ENCODE results near the gene ORM2. TPM values are rescaled to one million over a fixed set of nuclear protein-coding genes. Genes with fewer than 3 reads are reported as not detected.
A peak's percentile ranks its signal among the peaks of the same experiment; 100 is the strongest.

Gene ORM2
- total and polyA plus RNA-seq, 9 of the 15 experiments (the other 6 are each of a cell fraction or from before 2014, with no cell fraction given) = 0.98 TPM; not detected in 8

- TF ChIP-seq PRPF4 (IDR thresholded peaks at IDR 0.05; ENCODE audit: insufficient read depth, low read depth, low read length, poor library complexity, severe bottlenecking) (no peak), ARID4B (CRISPR knock-in tag; IDR thresholded peaks at IDR 0.05) (0 out of 2 replicates have a peak, but pooled peaks have one; percentile 39), RBM22 (IDR thresholded peaks at IDR 0.05; ENCODE audit: low read depth, low read length, poor library complexity, severe bottlenecking) (peak; percentile 74), ZNF511 (CRISPR knock-in tag; IDR thresholded peaks at IDR 0.05) (no peak), U2AF1 (optimal IDR thresholded peaks at IDR 0.05; ENCODE audit: low read depth, low read length) (no peak), ARID1B (IDR thresholded peaks at IDR 0.05) (peak; percentile 36; the same call in 1 of the 2 replicates), RUNX1 (IDR thresholded peaks at IDR 0.05; ENCODE audit: low read depth) (no peak), PKNOX1 (IDR thresholded peaks at IDR 0.05) (peak; percentile 94), NKRF (IDR thresholded peaks at IDR 0.05; ENCODE audit: borderline replicate concordance) (peak; percentile 39; the same call in 1 of the 2 replicates), TEAD1 (CRISPR knock-in tag; IDR thresholded peaks at IDR 0.05) (peak in 1 of 2 experiments; percentile 56; a peak in 1 of 4 replicates), POLR2B (IDR thresholded peaks at IDR 0.05; ENCODE audit: low read depth, partially characterized antibody) (no peak), SRSF1 (IDR thresholded peaks at IDR 0.05; ENCODE audit: low read depth, low read length) (no peak), AFF1 (IDR thresholded peaks at IDR 0.05; ENCODE audit: low read depth in 1 of 2, partially characterized antibody in 2 of 2) (no peak), SAFB2 (IDR thresholded peaks at IDR 0.05; ENCODE audit: borderline replicate concordance, low read depth, low read length, severe bottlenecking) (no peak)
Observed at GRCh38 chr9:114348906-114349482, 19.3 kb downstream of the ORM2 start (continued).

Measured in K562 (cell line).